IPS DF 4.7 (cell line): ENCODE data around the gene MED26.
A peak's percentile ranks its signal among the peaks of the same experiment; 100 is the strongest.
"Not testable (repeated sequence)": the region's sequence is repeated elsewhere in the genome, so short reads cannot be mapped to it uniquely, and the experiment has no call there.

ENCODE experiments used
- DNase-seq: peaks from one replicate; pipeline ENCODE4 v3.0.0-alpha.2; 2013; ENCODE audit warnings: low spot score; ENCODE audit errors: extremely low read depth

MED26 gene

GRCh38 chr19:16628183-16628983 is at the start of gene MED26:
Gene MED26, minus strand, starts transcription at chr19:16628204. Its CDS starts 261 bp downstream, at chr19:16627943.
- peak; percentile 28 for DNase-seq

GRCh38 chr19:16677055-16677454 is 49.1 kb upstream of the MED26 start:
- no peak for DNase-seq

GRCh38 chr19:16676101-16676798 is 48.2 kb upstream of the MED26 start:
- no peak for DNase-seq

DNA sequence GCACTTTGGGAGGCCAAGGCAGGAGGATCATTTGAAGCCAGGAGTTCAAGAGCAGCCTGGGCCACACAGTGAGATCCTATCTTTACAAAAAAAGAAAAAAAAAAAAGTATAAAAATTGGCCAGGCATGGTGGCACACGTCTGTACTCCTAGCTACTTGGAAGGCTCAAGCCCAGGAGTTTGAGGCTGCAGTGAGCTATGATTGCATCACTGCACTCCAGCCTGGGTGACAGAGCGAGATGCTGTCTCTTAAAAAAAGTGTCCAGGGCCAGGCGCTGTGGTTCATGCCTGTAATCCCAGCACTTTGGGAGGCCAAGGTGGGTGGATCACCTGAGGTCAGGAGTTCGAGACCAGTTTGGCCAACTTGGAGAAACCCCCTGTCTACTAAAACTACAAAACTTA is 45.8 kb upstream of the MED26 start:
- DNase-seq = not testable (repeated sequence)

GRCh38 chr19:16673231-16673630 is 45.2 kb upstream of the MED26 start:
- DNase-seq = no peak

DNA sequence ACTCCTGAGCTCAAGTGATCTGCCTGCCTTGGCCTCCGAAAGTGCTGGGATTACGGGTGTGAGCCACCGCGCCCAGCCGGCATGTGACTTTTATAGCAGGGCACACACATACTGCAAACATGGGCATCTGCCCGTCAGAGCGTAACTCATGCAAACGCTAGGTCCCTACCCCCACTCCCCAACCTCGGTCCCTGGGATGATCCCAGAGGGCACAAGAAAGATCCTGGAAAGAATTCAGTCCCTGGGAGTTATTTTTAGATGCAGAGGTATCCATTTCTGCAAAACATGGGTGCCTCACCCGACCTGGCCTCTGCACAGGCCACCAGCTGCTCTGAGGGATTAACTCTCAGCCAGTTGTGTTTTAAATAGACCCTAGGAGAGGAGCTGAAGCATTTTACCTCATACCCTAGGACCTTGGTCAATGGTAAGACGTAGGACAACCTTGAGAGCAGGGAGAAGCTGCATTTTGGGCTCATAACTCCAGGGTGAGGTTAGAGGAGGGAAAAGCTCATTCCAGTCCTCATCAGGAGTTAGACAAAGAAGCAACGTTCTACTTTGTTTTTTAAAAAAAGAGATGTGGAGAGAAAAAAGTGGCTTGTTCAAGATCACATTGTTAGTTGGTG is 43.8 kb upstream of the MED26 start:
- DNase-seq = no peak

- DNase-seq = no peak
Observed at GRCh38 chr19:16670291-16670690, 42.3 kb upstream of the MED26 start.

- not testable (repeated sequence) for DNase-seq
Observed at GRCh38 chr19:16668702-16669101, 40.7 kb upstream of the MED26 start.

- no peak for DNase-seq
Observed at GRCh38 chr19:16668176-16668575, 40.2 kb upstream of the MED26 start.

- DNase-seq = no peak
Observed at GRCh38 chr19:16661480-16662034, 33.6 kb upstream of the MED26 start.

DNA sequence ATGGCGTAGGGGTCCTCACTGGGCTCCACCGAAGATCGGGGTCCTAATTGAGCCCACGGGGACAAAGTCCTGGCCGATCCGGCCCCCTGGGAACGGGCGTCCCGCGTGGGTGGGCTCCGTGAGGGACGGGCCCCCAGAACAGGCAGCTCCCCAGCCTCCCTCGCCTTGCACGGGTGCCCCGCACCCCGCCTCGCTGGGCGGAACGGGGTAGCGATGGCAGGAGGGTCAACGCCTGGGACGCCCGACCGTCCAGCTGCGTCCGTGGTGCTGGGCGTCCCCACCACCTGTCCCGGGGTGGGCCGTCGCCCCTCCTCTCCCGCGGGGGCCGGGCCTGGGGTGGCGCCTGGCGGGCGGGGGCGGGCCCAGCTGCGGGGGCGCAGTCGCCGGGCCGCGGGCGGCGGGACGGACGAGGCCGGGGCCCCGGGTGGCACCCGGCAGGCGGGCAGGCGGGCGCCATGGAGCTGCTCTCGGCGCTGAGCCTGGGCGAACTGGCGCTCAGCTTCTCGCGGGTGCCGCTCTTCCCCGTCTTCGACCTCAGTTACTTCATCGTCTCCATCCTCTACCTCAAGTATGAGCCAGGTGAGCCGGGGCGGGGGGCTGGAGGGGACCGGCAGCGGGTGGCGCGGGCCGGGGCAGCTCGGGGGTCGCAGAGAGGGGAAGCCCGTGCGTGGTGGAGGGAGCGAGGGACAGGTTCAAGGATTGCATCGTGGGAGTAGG is 32.9 kb upstream of the MED26 start, which contains the start of gene TMEM38A:
Gene TMEM38A (plus strand): TSS at position 377 of the 717 bp plus-strand sequence. CDS start 79 bp downstream, at position 456.
- no peak for DNase-seq

- peak; percentile 95 for DNase-seq
Observed at GRCh38 chr19:16659832-16660708, 32.1 kb upstream of the MED26 start, which contains the start of gene SMIM7. Gene SMIM7, minus strand, starts transcription at chr19:16660144. Its CDS starts 34 bp downstream, at chr19:16660110.

- no peak for DNase-seq
Observed at GRCh38 chr19:16659464-16659831, 31.4 kb upstream of the MED26 start.

GRCh38 chr19:16657384-16657783 is 29.4 kb upstream of the MED26 start:
- no peak for DNase-seq

DNA sequence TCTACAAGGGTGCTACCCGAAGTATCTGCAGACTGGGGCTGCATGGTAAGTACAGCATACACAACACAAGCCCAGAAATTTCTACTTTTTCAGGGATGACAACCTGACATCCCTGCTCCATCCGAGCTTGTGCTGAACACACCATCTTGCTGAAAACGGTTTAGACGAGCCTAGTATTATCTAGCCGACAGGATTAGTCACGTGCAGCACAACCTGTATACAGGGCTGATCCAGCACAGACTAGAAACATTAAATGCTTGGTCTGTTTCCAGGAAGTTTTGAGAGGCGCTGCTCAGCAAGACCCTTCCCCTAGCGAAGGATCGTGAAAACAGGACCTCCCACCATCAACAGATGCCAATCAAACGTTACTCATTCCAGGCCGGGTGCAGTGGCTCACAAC is 27.7 kb upstream of the MED26 start:
- DNase-seq = no peak

GRCh38 chr19:16654627-16655026 is 26.6 kb upstream of the MED26 start:
- no peak for DNase-seq

GRCh38 chr19:16654140-16654539 is 26.1 kb upstream of the MED26 start:
- no peak for DNase-seq

GRCh38 chr19:16652854-16653253 is 24.9 kb upstream of the MED26 start:
- no peak for DNase-seq

GRCh38 chr19:16651421-16652188 is 23.6 kb upstream of the MED26 start:
- DNase-seq = not testable (repeated sequence)
